HG03139 (cell line): ENCODE measurements around the gene RBM6.
"Not testable (repeated sequence)": the region's sequence is repeated elsewhere in the genome, so short reads cannot be mapped to it uniquely, and the experiment has no call there.

Source experiments
- ATAC-seq: cut with Tn5 transposase; IDR thresholded peaks from one replicate; pipeline ENCODE4 v1.9.1; 2021; ENCODE audit not compliant: unreplicated experiment

Gene RBM6

GRCh38 chr3:49939858-49940666 lies at the start of gene RBM6:
TSS of gene RBM6 (plus strand) at chr3:49940150. CDS start at chr3:49962642, 22,492 bp downstream.
- ATAC-seq: peak; percentile 92

GRCh38 chr3:49895791-49896190 lies 44.2 kb upstream of the RBM6 start:
- no peak for ATAC-seq

GRCh38 chr3:49896345-49896744 lies 43.6 kb upstream of the RBM6 start:
- no peak for ATAC-seq

- ATAC-seq: no peak
These were observed 41.0 kb upstream of the RBM6 start for GRCh38 chr3:49898991-49899390.

GRCh38 chr3:49899815-49900214 lies 40.1 kb upstream of the RBM6 start:
- no peak for ATAC-seq

GRCh38 chr3:49900491-49901153 lies 39.3 kb upstream of the RBM6 start:
- no peak for ATAC-seq

- no peak for ATAC-seq
These were observed 38.3 kb upstream of the RBM6 start for GRCh38 chr3:49901366-49902339.

GRCh38 chr3:49902511-49903345 lies 37.2 kb upstream of the RBM6 start:
- no peak for ATAC-seq

- peak; percentile 76 for ATAC-seq
These were observed 36.2 kb upstream of the RBM6 start, which contains the start of gene MST1R for GRCh38 chr3:49903451-49904424. TSS of gene MST1R (minus strand) at chr3:49903873. CDS start at chr3:49903609, 264 bp downstream.

- not testable (repeated sequence) for ATAC-seq
These were observed 35.5 kb upstream of the RBM6 start for GRCh38 chr3:49904448-49904847.

- no peak for ATAC-seq
These were observed 33.7 kb upstream of the RBM6 start for GRCh38 chr3:49906073-49906743.

GRCh38 chr3:49908373-49909199 lies 31.4 kb upstream of the RBM6 start:
- no peak for ATAC-seq

- ATAC-seq: no peak
These were observed 29.4 kb upstream of the RBM6 start for GRCh38 chr3:49910409-49911123.

GRCh38 chr3:49911124-49911420 lies 28.9 kb upstream of the RBM6 start:
- ATAC-seq: no peak

GRCh38 chr3:49911611-49912010 lies 28.3 kb upstream of the RBM6 start:
- ATAC-seq: no peak

- no peak for ATAC-seq
These were observed 27.1 kb upstream of the RBM6 start for GRCh38 chr3:49912881-49913281.

GRCh38 chr3:49914906-49915305 lies 25.0 kb upstream of the RBM6 start:
- ATAC-seq: no peak
